HCT116 (cell line): Measurements from ENCODE around the gene DHX15. TPM values are rescaled to one million over a fixed set of nuclear protein-coding genes. Genes with fewer than 3 reads are reported as not detected.

ENCODE experiments used
- ATAC-seq: fragments of 200-7000 bp; cut with Tn5 transposase; 2 replicates; pipeline ENCODE4 v1.9.1; 2020; ENCODE audit warnings: mild to moderate bottlenecking, moderate library complexity
- BruUV-seq: library from RNA; stranded (reverse); fragments of 400-500 nt; replicated peaks from 2 replicates; lab custom pipeline; 2021; lab: Mats Ljungman, UMichigan
- CTCF ChIA-PET: fragments of 300-600 bp; sonication (Branson Sonifier 250); formaldehyde crosslinking; loops from one replicate; lab custom pipeline; 2021; ENCODE audit warnings: antibody characterized with exemption; lab: Charles Lee
- POLR2A ChIA-PET: fragments of 300-600, 350-600 bp; sonication (Branson Sonifier 250); formaldehyde crosslinking; loops from one replicate; lab custom pipeline; 2021; ENCODE audit warnings: antibody characterized with exemption; lab: Charles Lee
- RAD21 ChIA-PET, 2 experiments: fragments of 300-600 bp; sonication (Branson Sonifier 250); formaldehyde crosslinking; loops; one replicate each; lab custom pipeline; 2023; ENCODE audit warnings: low total read pairs in 2 of 2; ENCODE audit not compliant: uncharacterized antibody in 2 of 2, unreplicated experiment in 2 of 2, low non-redundant PET in 1 of 2; lab: Charles Lee
- DNase-seq: peaks from one replicate; pipeline ENCODE4 v3.0.0-alpha.2; 2010; ENCODE audit warnings: low read depth, low spot score
- H2AFZ ChIP-seq: fragments of 200-600 bp; shearing (Covaris generic), sonication (generic); 2 replicates; pipeline ENCODE4 v1.6.1; 2017; ENCODE audit warnings: low read depth, mixed run types, mixed read lengths, antibody characterized with exemption, low read length; ENCODE audit not compliant: poor library complexity, severe bottlenecking
- H3K27ac ChIP-seq: 2 replicates; pipeline ENCODE4 v1.5.1; 2012; ENCODE audit warnings: low read depth, low read length
- H3K27me3 ChIP-seq: fragments of 200-600 bp; sonication (generic); 2 replicates; pipeline ENCODE4 v1.6.1; 2016; ENCODE audit warnings: mixed run types, low read length, mixed read lengths; ENCODE audit not compliant: insufficient read depth
- H3K36me3 ChIP-seq, 2 experiments: fragments of 200-500 bp in 1 of 2; fragments of 200-600 bp in 1 of 2; sonication (Bioruptor generic) in 1 of 2; sonication (generic) in 1 of 2; 2 replicates each; pipeline versions ENCODE4 v1.5.1 to v1.6.1; 2014 to 2016; ENCODE audit warnings: low read length in 2 of 2, inconsistent platforms in 1 of 2, mixed read lengths in 1 of 2, mixed run types in 1 of 2; ENCODE audit not compliant: insufficient read depth in 2 of 2, control insufficient read depth in 1 of 2
- H3K4me1 ChIP-seq, 2 experiments: fragments of 200-600 bp in 1 of 2; sonication (generic) in 1 of 2; 2 replicates each; pipeline versions ENCODE4 v1.5.1 to v1.6.1; 2012 to 2017; ENCODE audit warnings: low read length in 2 of 2, inconsistent platforms in 1 of 2, mild to moderate bottlenecking in 1 of 2, mixed read lengths in 1 of 2, mixed run types in 1 of 2, moderate library complexity in 1 of 2; ENCODE audit not compliant: insufficient read depth in 2 of 2, control insufficient read depth in 1 of 2
- H3K4me2 ChIP-seq: fragments of 200-600 bp; sonication (generic); 2 replicates; pipeline ENCODE4 v1.6.1; 2017; ENCODE audit warnings: mixed run types, low read length, mixed read lengths
- H3K4me3 ChIP-seq, 2 experiments: fragments of 200-600 bp in 1 of 2; sonication (generic) in 1 of 2; replicated peaks in 1 of 2; 2 replicates each; pipeline ENCODE4 v1.5.1; 2011 to 2016; ENCODE audit warnings: low read length in 2 of 2, control low read depth in 1 of 2, low read depth in 1 of 2, mild to moderate bottlenecking in 1 of 2, mixed read lengths in 1 of 2, mixed run types in 1 of 2
- H3K79me2 ChIP-seq: fragments of 200-600 bp; sonication (generic); 2 replicates; pipeline ENCODE4 v1.6.1; 2017; ENCODE audit warnings: mild to moderate bottlenecking, mixed run types, low read length, moderate library complexity, mixed read lengths; ENCODE audit not compliant: insufficient read depth
- H3K9ac ChIP-seq: fragments of 200-600 bp; sonication (generic); 2 replicates; pipeline ENCODE4 v1.6.1; 2016; ENCODE audit warnings: low read length, mixed read lengths
- H3K9me2 ChIP-seq: fragments of 200-600 bp; sonication (generic), shearing (Covaris generic); 2 replicates; pipeline ENCODE4 v1.6.1; 2017; ENCODE audit warnings: mixed run types, mild to moderate bottlenecking, moderate library complexity; ENCODE audit not compliant: insufficient read depth
- H3K9me3 ChIP-seq, 2 experiments: fragments of 200-500 bp in 1 of 2; fragments of 200-600 bp in 1 of 2; sonication (Bioruptor generic) in 1 of 2; sonication (generic) in 1 of 2; 2 replicates each; pipeline ENCODE4 v1.6.1; 2014 to 2017; ENCODE audit warnings: low read length in 2 of 2, mixed read lengths in 2 of 2, inconsistent platforms in 1 of 2, low read depth in 1 of 2, mild to moderate bottlenecking in 1 of 2, mixed run types in 1 of 2, moderate library complexity in 1 of 2; ENCODE audit not compliant: control insufficient read depth in 1 of 2, insufficient read depth in 1 of 2
- H4K20me1 ChIP-seq: fragments of 200-600 bp; sonication (generic), shearing (Covaris generic); 2 replicates; pipeline ENCODE4 v1.6.1; 2017; ENCODE audit warnings: mixed run types, mild to moderate bottlenecking, moderate library complexity; ENCODE audit not compliant: insufficient read depth
- ATF3 ChIP-seq: IDR thresholded peaks from 2 replicates; pipeline ENCODE4 v1.6.1; 2012
- CBX3 ChIP-seq: IDR thresholded peaks from 2 replicates; pipeline ENCODE4 v1.6.1; 2012; ENCODE audit warnings: low read depth
- CEBPB ChIP-seq: IDR thresholded peaks from 2 replicates; pipeline ENCODE4 v1.6.1; 2012; ENCODE audit warnings: low read depth
- EZH2 ChIP-seq: fragments of 200-600 bp; sonication (generic); IDR thresholded peaks from 2 replicates; pipeline ENCODE4 v1.6.1; 2017; ENCODE audit warnings: antibody characterized with exemption, mixed run types
- EZH2phosphoT487 ChIP-seq: fragments of 200-600 bp; IDR thresholded peaks from 2 replicates; pipeline ENCODE4 v1.6.1; 2018; ENCODE audit warnings: antibody characterized with exemption, borderline replicate concordance
- FOSL1 ChIP-seq: IDR thresholded peaks from 2 replicates; pipeline ENCODE4 v1.6.1; 2012; ENCODE audit warnings: low read depth
- POLR2A ChIP-seq: IDR thresholded peaks from 2 replicates; pipeline ENCODE4 v1.7.0; 2011; ENCODE audit warnings: borderline replicate concordance; ENCODE audit not compliant: insufficient read depth, insufficient read length; ENCODE audit errors: extremely low read depth
- POLR2AphosphoS5 ChIP-seq: IDR thresholded peaks from 2 replicates; pipeline ENCODE4 v1.6.1; 2011; ENCODE audit warnings: mild to moderate bottlenecking, low read depth, low read length, moderate library complexity
- SIN3A ChIP-seq: IDR thresholded peaks from 2 replicates; pipeline ENCODE4 v1.6.1; 2012; ENCODE audit warnings: low read depth
- SP1 ChIP-seq: IDR thresholded peaks from 2 replicates; pipeline ENCODE4 v1.6.1; 2012; ENCODE audit warnings: low read depth
- ZBTB33 ChIP-seq: IDR thresholded peaks from 2 replicates; pipeline ENCODE4 v1.6.1; 2011; ENCODE audit warnings: mild to moderate bottlenecking, low read length, moderate library complexity; ENCODE audit not compliant: insufficient replicate concordance; ENCODE audit errors: extremely low read depth
- ZFX ChIP-seq: fragments of 450-650 bp; IDR thresholded peaks from 2 replicates; pipeline ENCODE4 v1.6.1; 2017
- ZNF274 ChIP-seq: fragments of 200-500 bp; sonication (Bioruptor generic); IDR thresholded peaks from 2 replicates; pipeline ENCODE4 v1.6.1; 2014; ENCODE audit warnings: mild to moderate bottlenecking, low read depth, low read length, inconsistent platforms
- intact Hi-C: fragments of 100-400 bp; cut with micrococcal nuclease; formaldehyde crosslinking; loops from 2 replicates; pipeline ENCODE4 v1.10.0; 2022
- total RNA-seq: library from RNA; stranded (reverse); gene quantifications from one replicate; pipeline ENCODE4 v1.2.1, GENCODE V29; 2021; ENCODE audit not compliant: unreplicated experiment

The DHX15 gene
- total RNA-seq, 1 experiment from 2014 or later: 195 TPM

GRCh38 chr4:24614881-24615280 is 30.5 kb upstream of the DHX15 start:
- Histone ChIP-seq H3K4me1 (no peaks in the 10 kb centered on the region), H2AFZ (no peak overlapping the region), H3K27me3 (no peaks in the 10 kb centered on the region), H3K9me2 (no peaks in the 10 kb centered on the region), H3K27ac (no peak overlapping the region), H3K79me2 (no peaks in the 10 kb centered on the region), H3K9me3 (no peaks in the 10 kb centered on the region), H3K4me2 (no peak overlapping the region), H3K4me3 (no peak overlapping the region), H4K20me1 (no peaks in the 10 kb centered on the region), H3K9ac (no peak overlapping the region), H3K36me3 (no peaks in the 10 kb centered on the region)
- no TSS peak for BruUV-seq
- ATAC-seq (no peak), DNase-seq (no peak)
- intact Hi-C loops: no loop called here
- no peak for TF ChIP-seq ZNF274
- TF ChIP-seq ATF3: no peak
- TF ChIP-seq CEBPB: no peak
- TF ChIP-seq EZH2: no peak
- no peak for TF ChIP-seq SP1
- TF ChIP-seq CBX3: no peak
- no peak for TF ChIP-seq POLR2A
- no peak for TF ChIP-seq ZFX
- no peak for TF ChIP-seq EZH2phosphoT487
- TF ChIP-seq SIN3A: no peak
- TF ChIP-seq POLR2AphosphoS5: no peak
- TF ChIP-seq ZBTB33: no peak
- TF ChIP-seq FOSL1: no peak
- ChIA-PET CTCF (no interaction called here), RAD21 (no interaction called here), POLR2A (no interaction called here)
